GM18873 (cell line): ENCODE results near the gene IRF4.

Experiments
- ATAC-seq: cut with Tn5 transposase; IDR thresholded peaks from one replicate; pipeline ENCODE4 v1.9.1; 2021; ENCODE audit warnings: mild to moderate bottlenecking, moderate library complexity, moderate number of reproducible peaks; ENCODE audit not compliant: unreplicated experiment, low FRiP score

Gene IRF4

GRCh38 chr6:352896-353470 is 38.6 kb upstream of the IRF4 start:
- ATAC-seq, result no peak

DNA sequence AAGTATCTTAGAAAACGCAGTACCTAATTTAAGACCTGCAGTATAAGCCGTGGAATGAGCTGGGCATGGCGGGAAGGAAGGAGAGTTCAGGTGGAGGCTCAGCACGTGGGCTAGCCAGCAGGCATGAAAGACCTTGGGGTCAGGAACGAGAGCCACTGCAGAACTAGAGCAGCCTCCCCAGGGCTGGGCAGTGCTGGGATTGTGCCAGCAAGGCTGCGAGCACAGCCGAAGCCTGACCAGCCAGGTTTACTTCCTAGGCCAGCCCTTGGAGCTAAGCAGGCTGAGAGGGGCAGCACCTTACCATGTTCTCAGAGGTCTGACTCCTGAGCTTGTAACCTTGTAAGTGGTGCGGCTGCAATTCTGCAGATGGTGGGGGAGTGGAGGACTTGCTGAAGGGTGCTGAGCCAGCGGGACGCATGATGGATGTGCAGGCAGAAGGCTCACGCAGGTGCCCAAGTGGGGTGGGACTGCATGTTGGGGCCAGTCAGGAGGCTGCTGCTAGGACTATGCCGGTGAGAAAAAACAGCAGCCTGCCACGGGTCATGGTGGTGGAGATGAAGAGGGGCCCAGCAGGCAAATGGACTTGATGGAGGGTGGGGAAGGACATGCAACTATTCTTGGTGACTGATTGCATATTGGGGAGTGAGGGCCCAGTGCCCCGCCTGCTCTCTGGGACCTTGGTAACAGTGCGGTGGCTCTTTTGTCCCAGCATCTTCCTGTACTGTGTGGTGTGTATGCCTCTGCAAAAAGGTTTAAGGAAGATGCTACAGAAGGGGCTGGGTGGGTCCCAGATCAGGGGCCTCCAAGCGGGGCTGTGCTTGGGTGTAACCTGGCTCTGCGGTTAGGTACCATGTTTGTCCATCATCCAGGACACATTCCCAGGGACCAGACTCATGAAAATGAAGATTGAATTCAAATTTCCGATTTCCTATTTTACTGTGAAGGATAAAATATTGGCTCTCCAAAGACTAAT is 37.6 kb upstream of the IRF4 start:
- ATAC-seq, result no peak

- no peak for ATAC-seq
These were observed 36.8 kb upstream of the IRF4 start for GRCh38 chr6:354631-355280.

GRCh38 chr6:355373-356208 is 36.0 kb upstream of the IRF4 start:
- no peak for ATAC-seq

DNA sequence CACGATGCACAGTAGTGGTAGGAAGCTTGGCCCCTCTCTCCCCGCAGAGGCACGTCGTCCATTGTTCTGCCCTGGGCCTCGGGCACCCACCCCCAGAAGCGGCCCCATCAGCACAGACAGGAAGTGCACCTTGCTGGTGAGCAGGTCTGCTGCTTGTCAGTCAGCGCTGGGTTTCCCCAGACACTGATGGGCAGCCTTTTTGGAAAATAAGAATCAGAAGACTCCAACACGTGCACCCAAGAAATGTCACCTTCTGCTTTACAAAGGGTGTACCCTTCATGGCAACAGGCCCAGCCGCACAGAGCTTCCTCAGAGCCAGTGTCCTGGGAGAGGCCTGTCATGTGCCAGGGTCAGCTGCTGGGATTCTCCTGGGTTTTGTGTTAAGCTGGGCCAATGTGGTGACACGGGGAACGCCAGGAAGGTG is 34.7 kb upstream of the IRF4 start:
- ATAC-seq, result no peak

GRCh38 chr6:357261-357790 is 34.2 kb upstream of the IRF4 start:
- no peak for ATAC-seq

GRCh38 chr6:357791-358341 is 33.7 kb upstream of the IRF4 start:
- ATAC-seq, result no peak

DNA sequence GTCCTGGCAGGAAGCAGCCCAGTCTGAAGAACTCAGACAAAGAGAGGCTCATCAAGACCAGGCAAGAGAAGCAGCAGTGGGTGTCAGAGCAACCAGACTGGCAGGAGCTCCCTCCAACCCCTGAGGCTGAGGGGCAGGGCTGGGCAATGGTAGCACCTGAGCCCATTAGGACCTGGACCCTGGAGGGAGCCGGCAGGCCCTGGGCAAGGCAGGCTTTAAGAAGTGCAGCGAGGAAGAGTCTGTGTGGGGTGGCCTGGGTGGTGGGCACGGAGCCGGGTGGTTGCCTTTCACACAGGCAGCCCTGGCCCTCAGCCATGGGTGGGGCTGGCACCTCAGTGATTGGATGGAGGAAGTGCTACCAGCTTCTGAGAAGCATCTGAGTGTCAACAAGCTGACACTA is 33.1 kb upstream of the IRF4 start:
- ATAC-seq, result no peak

DNA sequence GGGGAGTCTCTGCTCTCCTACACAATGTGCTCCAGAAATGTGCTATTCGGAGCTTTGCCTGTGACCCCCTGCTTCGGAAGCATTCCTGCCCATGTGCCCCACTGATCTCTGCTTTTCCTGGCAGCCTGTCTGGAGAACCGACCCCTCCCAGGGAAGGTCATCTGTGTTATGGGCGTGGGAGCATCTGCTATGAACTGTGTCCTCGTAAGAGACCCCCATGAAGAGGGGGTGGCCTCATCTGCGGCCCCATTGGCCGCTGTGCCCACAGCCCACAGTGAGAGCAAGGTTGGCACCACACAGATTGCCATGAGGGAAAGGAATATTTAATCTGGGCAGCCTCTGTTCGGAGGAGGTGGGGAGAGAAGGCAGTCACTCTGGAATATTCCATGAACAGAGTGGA is 32.7 kb upstream of the IRF4 start:
- no peak for ATAC-seq

GRCh38 chr6:359261-360035 is 32.1 kb upstream of the IRF4 start:
- ATAC-seq, result no peak

GRCh38 chr6:360349-360748 is 31.2 kb upstream of the IRF4 start:
- ATAC-seq, result no peak

DNA sequence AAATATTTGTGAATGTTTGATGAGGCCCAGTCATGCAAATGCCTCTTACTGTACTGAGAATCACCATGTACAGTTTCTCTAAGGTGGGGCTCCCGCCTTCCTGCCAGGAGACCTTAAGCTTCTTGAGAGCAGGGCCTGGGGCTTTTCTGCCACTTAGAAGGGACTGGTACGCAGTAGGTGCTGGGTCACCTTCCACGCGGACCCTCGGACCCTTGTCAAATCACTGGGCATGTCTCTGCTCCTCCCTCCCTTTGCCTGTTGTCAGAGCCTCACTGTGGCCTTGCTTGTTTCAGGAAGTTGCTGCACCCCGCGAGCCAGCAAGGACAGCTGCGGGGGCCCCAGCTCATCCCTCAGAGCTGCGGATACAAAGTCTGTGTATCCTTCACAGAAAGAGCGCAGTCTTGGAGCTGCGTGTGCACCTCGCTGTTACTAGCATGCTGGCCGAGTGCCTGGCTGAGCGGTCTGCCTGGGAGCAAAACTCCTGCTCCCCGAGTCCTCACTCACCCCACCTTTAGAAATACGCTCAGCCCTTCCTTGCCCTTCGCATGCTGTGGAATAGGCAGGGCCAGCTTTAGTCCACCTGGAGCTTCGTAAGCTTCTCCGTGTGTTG is 30.7 kb upstream of the IRF4 start:
- no peak for ATAC-seq

- no peak for ATAC-seq
These were observed 30.0 kb upstream of the IRF4 start for GRCh38 chr6:361411-362132.

DNA sequence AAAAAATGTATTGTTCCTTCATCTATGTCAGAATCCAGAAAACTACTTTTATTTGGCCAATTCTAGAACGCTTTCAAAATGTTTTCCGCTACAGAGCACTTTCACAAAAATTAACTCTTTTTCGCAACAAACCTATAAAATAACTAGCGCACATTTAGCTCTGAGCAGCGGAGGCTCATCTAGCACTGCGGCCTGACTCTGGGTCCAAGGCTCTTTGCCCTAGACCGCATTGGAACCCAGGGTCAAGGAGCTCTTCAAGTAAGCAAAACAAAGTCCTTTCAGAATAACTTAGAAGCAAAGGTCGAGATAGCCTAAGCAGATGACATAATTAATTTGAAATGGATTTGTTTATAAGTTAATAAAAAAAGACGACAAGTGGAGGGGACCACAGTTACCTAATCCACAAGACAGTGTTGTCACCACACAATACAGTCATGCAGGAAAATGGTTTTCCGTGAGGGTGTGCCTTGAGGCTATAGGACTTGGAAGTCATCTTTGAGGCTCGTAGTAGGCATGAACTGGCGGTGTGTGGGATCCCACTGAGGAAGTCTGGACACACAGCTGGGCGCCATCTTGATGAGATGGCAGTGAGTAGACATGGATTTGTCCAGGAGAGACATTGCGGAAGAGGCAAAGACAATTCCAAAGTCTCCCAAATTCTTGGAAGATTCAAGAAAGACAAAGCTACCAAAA is 29.2 kb upstream of the IRF4 start:
- ATAC-seq, result no peak

DNA sequence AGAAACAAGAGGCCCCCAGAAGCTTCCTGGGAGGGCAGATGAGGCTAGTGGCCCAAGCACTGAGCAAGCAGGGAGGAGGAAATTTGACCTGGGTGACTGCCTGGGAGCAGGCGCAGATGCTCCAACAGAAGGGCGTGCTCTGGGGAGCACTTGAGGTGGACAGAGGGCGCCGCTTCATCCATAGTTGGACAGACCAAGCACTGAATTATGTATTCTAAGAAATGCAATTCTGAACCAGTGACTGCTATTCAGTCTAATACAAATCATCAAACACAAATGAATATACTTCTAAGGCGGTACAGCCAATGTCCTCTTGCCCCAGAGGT is 28.7 kb upstream of the IRF4 start:
- no peak for ATAC-seq

- no peak for ATAC-seq
These were observed 28.3 kb upstream of the IRF4 start for GRCh38 chr6:363291-363690.

GRCh38 chr6:363909-364308 is 27.6 kb upstream of the IRF4 start:
- no peak for ATAC-seq
